ENCODE measurements around the gene KCNH1.

KCNH1 gene

GRCh38 chr1:211133836-211134669 lies at the start of gene KCNH1:
KCNH1 (minus strand) TSS chr1:211134148; CDS start chr1:211133945, 203 bp downstream.
- DNase-seq (ENCODE audit: low read depth): peak; percentile 90

DNA sequence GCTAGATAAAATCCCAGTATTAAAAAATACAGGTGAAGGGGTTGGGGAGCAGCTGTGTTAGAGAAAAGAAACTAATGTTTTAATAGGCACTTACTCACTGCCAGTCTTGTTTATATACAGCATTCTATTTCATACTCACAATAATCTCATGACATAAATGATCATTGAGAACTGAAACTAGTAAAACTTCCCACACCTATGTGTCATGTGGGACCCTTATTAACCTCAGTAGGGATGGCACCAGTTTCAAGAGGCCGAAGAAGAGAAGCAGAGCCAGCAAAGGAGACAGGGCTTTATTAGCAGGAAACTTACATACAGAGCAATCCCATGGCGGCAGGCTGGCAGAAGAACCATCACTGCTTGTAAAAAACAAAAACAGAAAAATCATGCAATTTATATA lies 48.8 kb upstream of the KCNH1 start:
- DNase-seq (ENCODE audit: low read depth): no peak

DNA sequence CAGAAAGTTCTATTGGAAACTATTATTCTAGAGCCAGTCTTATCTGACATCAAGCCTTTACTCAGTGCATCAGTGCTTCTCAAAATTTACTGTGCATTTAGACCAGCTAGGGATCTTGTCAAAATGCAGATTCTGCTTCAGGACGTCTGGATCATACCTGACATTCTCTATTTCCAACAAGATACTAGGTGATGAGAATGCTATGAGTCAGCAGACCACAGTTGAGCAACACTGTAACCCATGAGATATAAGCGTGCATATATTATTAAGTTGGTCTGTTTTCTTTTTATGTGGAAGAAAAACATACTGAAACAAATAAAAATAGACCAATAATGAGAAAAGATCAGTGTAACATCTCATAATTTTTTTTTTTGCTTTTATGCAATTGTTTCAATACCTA lies 40.4 kb upstream of the KCNH1 start:
- no peak for DNase-seq (ENCODE audit: low read depth)

- DNase-seq (ENCODE audit: low read depth): no peak
Observed at GRCh38 chr1:211172657-211173056, 38.7 kb upstream of the KCNH1 start.

GRCh38 chr1:211169353-211169752 lies 35.4 kb upstream of the KCNH1 start:
- DNase-seq (ENCODE audit: low read depth): no peak

- no peak for DNase-seq (ENCODE audit: low read depth)
Observed at GRCh38 chr1:211158866-211159265, 24.9 kb upstream of the KCNH1 start.

GRCh38 chr1:211155040-211155439 lies 21.1 kb upstream of the KCNH1 start:
- no peak for DNase-seq (ENCODE audit: low read depth)

DNA sequence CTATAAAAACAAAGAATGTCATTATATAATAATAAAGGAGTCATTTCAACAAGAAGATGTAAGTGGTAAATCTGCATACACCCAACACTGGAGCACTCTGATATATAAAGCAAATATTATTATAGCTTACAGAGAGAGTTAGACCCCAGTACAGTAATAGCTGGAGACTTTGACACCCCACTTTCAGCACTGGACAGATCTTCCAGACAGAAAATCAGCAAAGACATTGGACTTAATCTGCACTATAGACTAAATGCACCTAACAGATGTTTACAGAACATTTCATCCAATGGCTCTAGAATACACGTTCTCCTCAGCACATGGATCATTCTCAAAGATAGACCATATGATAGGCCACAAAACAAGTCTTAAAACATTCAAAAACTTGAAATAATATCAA lies 20.0 kb upstream of the KCNH1 start:
- no peak for DNase-seq (ENCODE audit: low read depth)

- no peak for DNase-seq (ENCODE audit: low read depth)
Observed at GRCh38 chr1:211148366-211148765, 14.4 kb upstream of the KCNH1 start.

DNA sequence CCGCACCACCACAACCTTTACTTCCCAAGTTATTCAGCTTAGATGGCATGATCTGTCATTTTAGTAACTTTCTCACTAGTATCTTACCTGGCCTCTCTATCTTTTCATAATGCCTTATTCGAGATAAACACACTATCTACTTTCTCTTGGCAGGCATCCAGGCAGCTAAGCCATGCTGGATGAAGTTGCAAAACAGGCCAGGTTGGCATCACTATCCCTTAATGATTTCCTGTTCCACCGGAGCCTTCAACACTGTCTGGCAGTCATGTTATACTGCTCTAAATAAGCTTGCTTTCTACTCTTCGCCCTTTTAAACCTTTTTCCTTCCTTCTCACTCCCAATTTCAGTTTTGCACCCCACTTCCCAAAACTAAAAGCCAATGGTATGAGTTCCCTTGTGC lies 12.0 kb upstream of the KCNH1 start:
- DNase-seq (ENCODE audit: low read depth): no peak

GRCh38 chr1:211135342-211135950 lies 1.5 kb upstream of the KCNH1 start:
- no peak for DNase-seq (ENCODE audit: low read depth)

DNA sequence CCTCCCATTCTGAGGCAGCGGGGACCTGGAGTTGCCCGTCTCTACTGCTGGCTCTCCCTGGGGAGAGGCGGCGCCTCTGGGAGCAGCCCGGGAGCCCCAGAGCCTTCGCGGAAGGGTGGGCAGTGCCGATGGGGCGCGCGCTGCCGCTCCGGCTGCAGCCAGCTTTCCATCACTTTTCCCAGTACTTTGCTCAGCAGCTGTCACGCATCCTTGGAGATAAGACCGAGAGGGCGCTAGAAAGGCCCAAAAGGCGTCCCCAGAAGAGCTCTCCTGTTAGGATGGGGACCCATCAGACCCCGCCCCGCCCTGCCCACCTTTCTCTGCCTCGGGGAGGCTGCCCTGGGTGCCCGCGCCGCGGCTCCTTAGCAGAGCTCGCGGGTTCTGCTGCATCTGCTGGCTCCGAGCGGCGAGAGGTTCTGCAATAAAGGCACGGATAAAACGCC lies 534 bp downstream of the KCNH1 start:
- peak; percentile 4 for DNase-seq (ENCODE audit: low read depth)

- no peak for DNase-seq (ENCODE audit: low read depth)
Observed at GRCh38 chr1:211132721-211133392, 1.1 kb downstream of the KCNH1 start.

GRCh38 chr1:211129776-211130175 lies 4.2 kb downstream of the KCNH1 start:
- DNase-seq (ENCODE audit: low read depth): no peak

DNA sequence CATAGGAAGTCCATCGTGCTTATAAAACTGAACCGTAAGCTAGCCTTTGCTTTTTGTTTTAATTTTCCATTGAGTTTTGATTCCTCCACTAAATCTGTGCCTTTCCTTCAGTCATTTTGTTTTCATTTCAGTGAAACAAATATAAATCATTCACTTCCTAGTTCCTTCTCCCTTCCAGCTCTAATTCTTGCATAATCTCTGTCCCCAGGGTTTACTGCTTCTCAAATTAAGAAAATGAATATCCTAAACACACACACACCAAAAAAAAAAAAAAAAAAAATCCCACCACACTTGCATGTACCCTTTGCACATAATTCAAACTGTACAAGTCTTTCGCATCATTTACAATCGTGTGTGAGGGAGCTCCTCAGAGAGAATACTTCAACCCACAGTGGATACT lies 6.8 kb downstream of the KCNH1 start:
- no peak for DNase-seq (ENCODE audit: low read depth)

DNA sequence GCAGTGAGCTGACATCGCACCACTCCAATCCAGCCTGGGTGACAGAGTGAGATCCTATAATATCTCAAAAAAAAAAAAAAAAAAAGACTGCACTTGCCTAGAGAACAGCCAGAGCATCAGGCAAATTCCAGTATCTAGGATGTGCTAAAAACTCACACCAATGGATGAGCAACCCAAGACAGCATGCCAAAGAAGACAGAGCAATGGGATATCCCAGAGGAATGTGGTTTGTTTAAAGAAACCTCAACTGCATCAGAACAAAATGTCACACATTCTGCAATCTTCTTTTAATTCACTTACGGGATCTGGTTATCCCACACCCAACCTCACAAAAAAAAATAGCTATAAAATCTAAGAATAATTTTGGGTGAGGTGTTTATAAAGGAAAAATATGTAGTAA lies 7.3 kb downstream of the KCNH1 start:
- no peak for DNase-seq (ENCODE audit: low read depth)

GRCh38 chr1:211118407-211119102 lies 15.4 kb downstream of the KCNH1 start:
- DNase-seq (ENCODE audit: low read depth): no peak

- no peak for DNase-seq (ENCODE audit: low read depth)
Observed at GRCh38 chr1:211114446-211114845, 19.5 kb downstream of the KCNH1 start.

- DNase-seq (ENCODE audit: low read depth): no peak
Observed at GRCh38 chr1:211113566-211113965, 20.4 kb downstream of the KCNH1 start.

- no peak for DNase-seq (ENCODE audit: low read depth)
Observed at GRCh38 chr1:211111351-211111750, 22.6 kb downstream of the KCNH1 start.

- DNase-seq (ENCODE audit: low read depth): no peak
Observed at GRCh38 chr1:211101481-211101880, 32.5 kb downstream of the KCNH1 start.

- no peak for DNase-seq (ENCODE audit: low read depth)
Observed at GRCh38 chr1:211099393-211099792, 34.6 kb downstream of the KCNH1 start.
